GM12874 (cell line): ENCODE results near the gene MRPL9.

ENCODE experiments used
- CTCF ChIP-seq: IDR thresholded peaks from 2 replicates; pipeline ENCODE4 v1.5.1; 2011; ENCODE audit warnings: low read depth, mild to moderate bottlenecking, control low read depth, low read length, moderate library complexity; ENCODE audit not compliant: insufficient read depth

The MRPL9 gene

GRCh38 chr1:151720974-151721787 lies 42.1 kb downstream of the MRPL9 start, which contains the start of gene RIIAD1:
Gene RIIAD1, plus strand, starts transcription at chr1:151721522. Its CDS starts 15 bp downstream, at chr1:151721537.
- no peak for TF ChIP-seq CTCF

- TF ChIP-seq CTCF = no peak
These were observed 42.7 kb downstream of the MRPL9 start for GRCh38 chr1:151720554-151720953.

GRCh38 chr1:151720125-151720524 lies 43.2 kb downstream of the MRPL9 start:
- TF ChIP-seq CTCF = no peak

- no peak for TF ChIP-seq CTCF
These were observed 44.6 kb downstream of the MRPL9 start for GRCh38 chr1:151718666-151719065.

- no peak for TF ChIP-seq CTCF
These were observed 45.3 kb downstream of the MRPL9 start for GRCh38 chr1:151718011-151718431.

GRCh38 chr1:151716771-151717631 lies 46.3 kb downstream of the MRPL9 start, which contains the start of gene CELF3:
Gene CELF3, minus strand, starts transcription at chr1:151716803. Its CDS starts 783 bp downstream, at chr1:151716020.
- TF ChIP-seq CTCF = no peak

GRCh38 chr1:151716405-151716762 lies 46.9 kb downstream of the MRPL9 start:
- no peak for TF ChIP-seq CTCF
